Osteoblast (primary cell): ENCODE data around the gene MANBA. TPM values are rescaled to one million over a fixed set of nuclear protein-coding genes. Genes with fewer than 3 reads are reported as not detected.

Experiments
- DNase-seq: peaks from one replicate; pipeline ENCODE4 v3.0.0; 2011; ENCODE audit warnings: low spot score, mixed read lengths; ENCODE audit not compliant: insufficient read length; ENCODE audit errors: missing footprints
- H2AFZ ChIP-seq: 2 replicates; pipeline ENCODE4 v1.6.0; 2011; ENCODE audit warnings: mild to moderate bottlenecking, low read length
- H3K27ac ChIP-seq: 2 replicates; pipeline ENCODE4 v1.5.1; 2011; ENCODE audit warnings: mild to moderate bottlenecking, low read depth, low read length, moderate library complexity
- H3K27me3 ChIP-seq: 2 replicates; pipeline ENCODE4 v1.6.0; 2012; ENCODE audit warnings: mild to moderate bottlenecking, control low read depth, inconsistent platforms, low read length, moderate library complexity; ENCODE audit not compliant: insufficient read depth
- H3K36me3 ChIP-seq: 2 replicates; pipeline ENCODE4 v1.5.1; 2011; ENCODE audit warnings: mild to moderate bottlenecking, low read length, control low read depth, moderate library complexity; ENCODE audit not compliant: insufficient read depth
- H3K4me1 ChIP-seq: 2 replicates; pipeline ENCODE4 v1.5.1; 2011; ENCODE audit warnings: mild to moderate bottlenecking, low read length, control low read depth, moderate library complexity; ENCODE audit not compliant: insufficient read depth
- H3K4me2 ChIP-seq: 2 replicates; pipeline ENCODE4 v1.6.0; 2011; ENCODE audit warnings: mild to moderate bottlenecking, low read length; ENCODE audit not compliant: insufficient read depth
- H3K4me3 ChIP-seq: fragments of 200-600 bp; sonication (generic); 3 replicates; pipeline ENCODE4 v1.5.1; 2012; ENCODE audit warnings: mild to moderate bottlenecking, low read length, inconsistent platforms; ENCODE audit not compliant: insufficient read depth
- H3K79me2 ChIP-seq: 2 replicates; pipeline ENCODE4 v1.6.0; 2012; ENCODE audit warnings: mild to moderate bottlenecking, low read length, control low read depth, inconsistent platforms; ENCODE audit not compliant: insufficient read depth
- H3K9me3 ChIP-seq: 2 replicates; pipeline ENCODE4 v1.5.1; 2011; ENCODE audit warnings: low read depth, low read length, control low read depth
- H4K20me1 ChIP-seq: 2 replicates; pipeline ENCODE4 v1.6.0; 2012; ENCODE audit warnings: mild to moderate bottlenecking, low read length, control low read depth; ENCODE audit not compliant: insufficient read depth
- total RNA-seq: library from RNA; depleted of rRNA; stranded (reverse); fragments of >200 nt; gene quantifications from 2 replicates; pipeline ENCODE4 v1.2.3, GENCODE V29; 2012
- TF ChIP-seq, protein P1 (sequence below): IDR thresholded peaks from 2 replicates; pipeline ENCODE4 v1.5.1; 2011; ENCODE audit warnings: mild to moderate bottlenecking, low read depth, low read length, moderate library complexity; ENCODE audit errors: extremely low read depth

Gene MANBA
- total RNA-seq, 1 donor, result 64.1 TPM

DNA sequence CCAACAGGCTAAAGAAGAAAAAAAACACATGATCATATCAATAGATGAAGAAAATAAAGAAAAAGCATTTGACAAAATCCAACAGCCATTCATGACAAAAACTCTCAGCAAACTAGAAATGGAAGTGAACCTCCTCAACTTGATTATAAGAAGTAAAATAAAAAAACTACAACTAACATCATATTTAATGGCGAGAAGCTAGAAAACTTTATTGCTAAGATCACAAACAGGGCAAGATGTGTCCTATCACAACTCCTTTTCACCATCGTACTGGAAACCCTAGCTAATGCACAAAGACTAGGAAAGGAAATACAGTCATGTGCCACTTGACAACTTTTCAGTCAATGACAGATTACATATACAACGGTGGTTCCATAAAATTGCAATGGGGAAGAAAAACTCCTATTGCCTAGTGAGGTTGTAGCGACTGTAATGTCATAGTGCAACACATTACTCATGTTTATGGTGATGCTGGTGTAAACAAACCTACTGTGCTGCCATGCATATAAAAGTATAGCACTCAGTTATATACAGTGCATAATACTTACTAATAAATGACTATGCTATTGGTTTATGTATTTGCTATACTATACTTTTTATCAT lies 12.1 kb upstream of the MANBA start:
- H3K27me3 ChIP-seq, result no peaks in the 10 kb centered on the region
- no peak overlapping the region for H2AFZ ChIP-seq
- DNase-seq, result no peak
- no peaks in the 10 kb centered on the region for H4K20me1 ChIP-seq
- H3K27ac ChIP-seq, result no peak overlapping the region
- H3K4me3 ChIP-seq, result no peak overlapping the region
- no peaks in the 10 kb centered on the region for H3K9me3 ChIP-seq
- H3K4me2 ChIP-seq, result no peak overlapping the region
- TF ChIP-seq, protein P1, sequence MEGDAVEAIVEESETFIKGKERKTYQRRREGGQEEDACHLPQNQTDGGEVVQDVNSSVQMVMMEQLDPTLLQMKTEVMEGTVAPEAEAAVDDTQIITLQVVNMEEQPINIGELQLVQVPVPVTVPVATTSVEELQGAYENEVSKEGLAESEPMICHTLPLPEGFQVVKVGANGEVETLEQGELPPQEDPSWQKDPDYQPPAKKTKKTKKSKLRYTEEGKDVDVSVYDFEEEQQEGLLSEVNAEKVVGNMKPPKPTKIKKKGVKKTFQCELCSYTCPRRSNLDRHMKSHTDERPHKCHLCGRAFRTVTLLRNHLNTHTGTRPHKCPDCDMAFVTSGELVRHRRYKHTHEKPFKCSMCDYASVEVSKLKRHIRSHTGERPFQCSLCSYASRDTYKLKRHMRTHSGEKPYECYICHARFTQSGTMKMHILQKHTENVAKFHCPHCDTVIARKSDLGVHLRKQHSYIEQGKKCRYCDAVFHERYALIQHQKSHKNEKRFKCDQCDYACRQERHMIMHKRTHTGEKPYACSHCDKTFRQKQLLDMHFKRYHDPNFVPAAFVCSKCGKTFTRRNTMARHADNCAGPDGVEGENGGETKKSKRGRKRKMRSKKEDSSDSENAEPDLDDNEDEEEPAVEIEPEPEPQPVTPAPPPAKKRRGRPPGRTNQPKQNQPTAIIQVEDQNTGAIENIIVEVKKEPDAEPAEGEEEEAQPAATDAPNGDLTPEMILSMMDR, result no peak
- no peaks in the 10 kb centered on the region for H3K4me1 ChIP-seq
- no peaks in the 10 kb centered on the region for H3K36me3 ChIP-seq
- no peaks in the 10 kb centered on the region for H3K79me2 ChIP-seq

DNA sequence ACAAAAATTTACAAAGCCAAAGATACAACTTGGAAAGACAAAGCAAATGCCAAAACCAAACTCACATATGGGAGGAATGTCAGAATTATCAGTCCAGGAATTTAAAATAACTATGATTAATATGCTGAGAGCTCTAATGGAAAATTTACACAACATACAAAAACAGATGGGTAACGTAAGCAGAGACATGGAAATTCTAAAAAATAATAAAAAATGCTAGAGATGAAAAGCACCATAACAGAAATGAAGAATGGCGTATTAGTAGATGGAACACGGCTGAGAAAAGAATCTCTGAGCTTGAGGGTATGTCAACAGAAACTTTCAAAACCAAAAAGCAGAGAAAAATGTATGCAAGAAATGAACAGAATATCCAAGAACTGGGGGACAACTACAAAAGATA lies 4.1 kb upstream of the MANBA start:
- Histone ChIP-seq H3K27me3 (no peaks in the 10 kb centered on the region), H3K4me2 (no peak overlapping the region), H3K27ac (no peak overlapping the region), H3K4me1 (peaks cover 9% of the 10 kb centered on the region), H3K79me2 (peaks cover 9% of the 10 kb centered on the region), H3K36me3 (no peaks in the 10 kb centered on the region), H2AFZ (no peak overlapping the region), H4K20me1 (no peaks in the 10 kb centered on the region), H3K9me3 (no peaks in the 10 kb centered on the region), H3K4me3 (no peak overlapping the region)
- DNase-seq, result no peak
- TF ChIP-seq, protein P1, result no peak

DNA sequence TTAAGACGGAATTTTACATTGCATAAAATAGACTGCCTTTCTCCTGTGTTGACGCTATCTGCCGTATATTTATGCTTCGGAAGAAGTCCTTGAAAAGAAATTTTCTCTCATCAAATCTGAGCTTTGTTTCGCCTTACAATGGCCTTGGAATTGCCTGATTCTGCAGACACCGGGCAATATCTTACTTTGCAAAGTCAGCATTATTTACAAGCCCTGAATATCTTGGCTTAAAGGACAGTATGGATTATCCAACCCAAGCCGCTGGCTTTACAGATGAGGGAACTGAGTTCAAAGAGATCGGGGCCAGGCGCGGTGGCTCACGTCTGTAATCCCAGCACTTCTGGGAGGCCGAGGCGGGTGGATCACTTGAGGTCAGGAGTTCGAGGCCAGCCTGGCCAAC lies 1.1 kb upstream of the MANBA start:
- H2AFZ ChIP-seq, result peak overlapping the region; percentile 99
- H3K79me2 ChIP-seq, result peaks cover 38% of the 10 kb centered on the region
- no peaks in the 10 kb centered on the region for H3K36me3 ChIP-seq
- TF ChIP-seq, protein P1, result no peak
- H3K9me3 ChIP-seq, result no peaks in the 10 kb centered on the region
- no peaks in the 10 kb centered on the region for H3K27me3 ChIP-seq
- H3K4me2 ChIP-seq, result peak overlapping the region; percentile 99
- H3K4me3 ChIP-seq, result peak overlapping the region; percentile 94
- no peak for DNase-seq
- H3K27ac ChIP-seq, result no peak overlapping the region
- peaks cover 14% of the 10 kb centered on the region for H3K4me1 ChIP-seq
- peaks cover 3% of the 10 kb centered on the region for H4K20me1 ChIP-seq

DNA sequence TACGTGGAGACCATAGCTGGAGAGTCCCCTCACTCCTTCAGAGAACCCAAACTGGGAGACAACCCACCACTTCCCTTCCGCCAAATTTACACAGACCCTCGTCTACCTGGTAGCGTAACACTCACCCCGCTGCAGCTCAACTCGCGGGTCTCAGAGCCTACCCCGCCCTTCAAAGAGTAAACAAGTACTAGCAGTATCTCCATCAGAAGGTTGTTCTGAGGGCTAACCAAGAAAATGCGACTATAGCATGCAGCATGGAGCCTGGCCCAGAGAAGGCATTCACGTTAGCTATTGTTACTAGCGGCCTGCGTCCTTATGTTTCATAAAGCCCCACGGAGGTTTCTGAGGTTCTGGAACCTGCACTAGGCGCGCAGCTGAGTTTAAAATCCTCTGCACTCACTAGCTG lies 531 bp upstream of the MANBA start:
- DNase-seq, result no peak
- Histone ChIP-seq H3K79me2 (peaks cover 42% of the 10 kb centered on the region), H3K27ac (peak overlapping the region; percentile 28)

More for the DNA sequence above, 531 bp upstream of the MANBA start:
- Histone ChIP-seq H4K20me1 (peaks cover 3% of the 10 kb centered on the region), H3K9me3 (no peaks in the 10 kb centered on the region), H2AFZ (peak overlapping the region; percentile 99), H3K4me3 (peak overlapping the region; percentile 94), H3K4me1 (peaks cover 14% of the 10 kb centered on the region), H3K36me3 (no peaks in the 10 kb centered on the region), H3K27me3 (no peaks in the 10 kb centered on the region), H3K4me2 (peak overlapping the region; percentile 99)
- TF ChIP-seq, protein P1, result no peak
